LNCAP (cell line): ENCODE measurements around the gene FHL1.

Experiments
- TF ChIP-seq, protein P1 (sequence below): fragments of 450-650 bp; IDR thresholded peaks from 2 replicates; pipeline ENCODE4 v1.5.1; 2017; ENCODE audit warnings: mild to moderate bottlenecking

FHL1 gene

DNA sequence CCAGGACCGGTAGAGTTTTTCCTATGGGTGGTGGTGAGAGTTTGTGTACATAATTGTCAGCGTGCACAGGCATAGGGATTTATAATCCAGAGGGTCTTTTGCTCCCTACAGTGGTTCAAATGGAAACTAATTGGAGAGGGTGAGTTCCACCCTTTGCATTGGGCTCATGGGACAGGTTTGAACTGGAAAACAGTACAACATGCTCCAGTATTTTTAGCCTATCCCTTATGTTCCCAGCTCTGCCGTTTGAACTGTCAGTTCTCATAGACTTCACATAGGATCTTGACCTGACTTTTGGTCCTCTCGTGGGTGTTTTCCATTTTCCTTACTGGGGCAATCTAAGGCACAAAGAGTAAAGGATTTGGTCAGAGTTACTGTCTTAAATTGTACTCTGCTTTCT, 31.8 kb downstream of the FHL1 start:
- TF ChIP-seq, protein P1, sequence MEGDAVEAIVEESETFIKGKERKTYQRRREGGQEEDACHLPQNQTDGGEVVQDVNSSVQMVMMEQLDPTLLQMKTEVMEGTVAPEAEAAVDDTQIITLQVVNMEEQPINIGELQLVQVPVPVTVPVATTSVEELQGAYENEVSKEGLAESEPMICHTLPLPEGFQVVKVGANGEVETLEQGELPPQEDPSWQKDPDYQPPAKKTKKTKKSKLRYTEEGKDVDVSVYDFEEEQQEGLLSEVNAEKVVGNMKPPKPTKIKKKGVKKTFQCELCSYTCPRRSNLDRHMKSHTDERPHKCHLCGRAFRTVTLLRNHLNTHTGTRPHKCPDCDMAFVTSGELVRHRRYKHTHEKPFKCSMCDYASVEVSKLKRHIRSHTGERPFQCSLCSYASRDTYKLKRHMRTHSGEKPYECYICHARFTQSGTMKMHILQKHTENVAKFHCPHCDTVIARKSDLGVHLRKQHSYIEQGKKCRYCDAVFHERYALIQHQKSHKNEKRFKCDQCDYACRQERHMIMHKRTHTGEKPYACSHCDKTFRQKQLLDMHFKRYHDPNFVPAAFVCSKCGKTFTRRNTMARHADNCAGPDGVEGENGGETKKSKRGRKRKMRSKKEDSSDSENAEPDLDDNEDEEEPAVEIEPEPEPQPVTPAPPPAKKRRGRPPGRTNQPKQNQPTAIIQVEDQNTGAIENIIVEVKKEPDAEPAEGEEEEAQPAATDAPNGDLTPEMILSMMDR = no peak

- TF ChIP-seq, protein P1 = no peak
Observed at GRCh38 chrX:136182414-136182813, 35.1 kb downstream of the FHL1 start.

DNA sequence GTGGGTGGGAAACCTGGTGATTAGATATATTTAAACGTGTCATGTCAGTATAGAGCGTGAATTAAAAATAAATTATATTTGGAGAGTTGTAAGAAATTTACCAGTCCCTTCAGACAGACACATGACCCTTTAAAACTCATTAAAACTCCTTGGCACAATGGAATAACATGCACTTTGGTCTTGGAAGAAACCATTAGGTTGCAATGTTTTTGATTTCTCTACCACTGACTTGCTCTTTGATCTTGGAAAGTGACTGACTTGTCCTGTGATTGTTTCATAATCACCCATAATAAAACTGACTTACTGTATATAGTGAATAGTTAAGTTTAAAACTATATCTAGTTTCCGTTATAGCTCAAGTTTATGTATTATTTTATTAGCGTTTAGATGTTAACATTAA, 35.8 kb downstream of the FHL1 start:
- TF ChIP-seq, protein P1 = no peak

DNA sequence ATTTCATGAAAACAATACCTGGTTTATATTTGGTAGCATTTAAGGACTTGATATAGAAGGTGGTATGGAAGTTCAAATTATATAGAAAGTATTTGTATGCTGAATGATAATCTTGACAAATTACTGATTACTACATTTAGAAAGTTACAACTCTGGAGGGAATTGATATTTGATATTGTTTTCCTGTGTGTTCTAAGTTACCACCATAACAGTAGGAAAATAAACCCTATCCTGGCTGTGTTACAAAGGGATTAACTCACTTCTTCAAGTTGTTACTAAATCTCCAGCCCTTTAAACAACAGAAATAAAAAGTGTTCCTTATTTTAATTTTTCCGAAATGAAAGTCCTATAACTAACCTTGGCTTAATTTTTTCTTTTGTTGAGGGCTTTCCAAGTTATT, 36.6 kb downstream of the FHL1 start:
- TF ChIP-seq, protein P1 = no peak

DNA sequence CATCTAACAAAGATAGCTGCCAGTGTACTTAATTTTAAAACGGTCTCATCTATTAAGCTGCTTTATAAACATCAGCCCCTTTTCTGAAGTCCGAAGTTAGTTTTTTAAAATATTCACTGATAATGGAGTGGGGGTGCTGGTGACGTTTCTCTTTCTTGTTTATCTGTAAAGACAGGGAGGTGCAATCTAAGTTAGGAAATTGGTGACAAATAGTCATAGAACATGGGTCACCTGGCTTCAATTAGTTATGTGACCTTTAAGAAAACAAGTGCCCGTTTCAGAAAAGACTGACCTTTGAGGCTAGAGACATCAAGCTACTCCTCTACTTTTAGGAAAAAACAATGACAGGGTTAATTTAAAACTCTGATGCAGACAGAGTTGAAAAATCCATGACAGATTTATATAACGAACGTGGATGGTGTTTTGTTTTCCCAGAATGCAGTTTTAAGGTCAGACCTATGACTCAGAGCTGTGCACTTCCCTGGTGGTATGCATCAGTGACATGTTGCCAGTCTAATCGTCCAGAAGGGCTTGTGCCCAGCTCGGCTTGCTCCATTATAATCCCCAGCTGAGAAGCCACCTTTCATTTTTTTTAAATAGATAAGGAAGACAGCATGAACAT, 38.2 kb downstream of the FHL1 start:
- TF ChIP-seq, protein P1 = no peak

GRCh38 chrX:136186023-136186413, 38.7 kb downstream of the FHL1 start:
- TF ChIP-seq, protein P1 = no peak

DNA sequence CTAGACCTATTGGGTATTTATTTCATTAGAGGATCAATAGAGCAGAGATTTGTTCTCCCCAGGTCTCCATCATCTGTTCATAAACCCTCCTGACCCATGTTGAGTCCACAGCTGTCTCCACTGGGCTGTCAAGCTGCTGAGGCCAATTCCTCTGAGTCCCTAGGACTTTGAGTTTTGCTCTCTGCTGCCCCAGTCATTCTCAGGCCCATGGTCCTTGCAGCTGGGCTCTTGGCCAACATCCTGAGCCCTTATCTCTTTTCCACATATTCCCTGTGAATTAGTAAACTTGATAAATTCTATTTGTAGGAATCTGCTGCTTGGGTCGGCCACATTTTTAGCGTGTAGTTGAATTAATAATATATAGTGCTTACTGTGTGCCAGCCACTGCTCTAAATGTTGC, 41.9 kb downstream of the FHL1 start:
- TF ChIP-seq, protein P1 = no peak

DNA sequence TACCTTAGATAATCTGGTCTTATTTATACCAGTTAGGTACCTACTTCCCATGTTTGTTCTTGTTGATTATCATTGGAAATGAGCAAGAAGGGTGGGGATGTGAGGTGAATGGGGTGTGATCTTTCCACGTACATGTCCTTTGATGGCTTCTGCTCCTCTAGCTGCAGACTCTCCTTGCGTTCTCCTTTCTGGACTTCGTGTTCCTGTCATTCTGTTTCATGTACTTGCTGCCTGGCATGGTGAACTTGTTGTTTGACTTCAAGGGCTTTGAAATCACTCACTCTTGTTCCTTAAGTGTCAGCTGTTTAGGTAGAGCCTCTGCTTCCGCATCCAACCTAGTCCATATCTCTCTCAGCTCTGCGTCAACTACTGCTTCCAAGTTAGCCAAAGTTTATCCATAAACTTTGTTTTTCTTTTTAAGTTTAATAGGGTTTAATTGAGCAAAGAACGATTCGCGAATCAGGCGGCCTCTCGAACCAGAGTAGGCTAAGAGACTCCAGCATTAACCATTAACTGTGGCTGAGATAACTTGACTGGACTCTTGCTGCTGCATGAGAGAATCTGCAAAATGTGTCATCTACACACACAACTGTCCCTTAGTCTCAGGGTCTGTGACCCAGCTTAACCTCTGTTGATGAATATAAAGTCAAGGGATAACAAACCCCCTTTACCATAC, 42.8 kb downstream of the FHL1 start:
- TF ChIP-seq, protein P1 = no peak
